HG02885 (cell line): ENCODE data around the gene NDUFA12.

ENCODE experiments used
- ATAC-seq: cut with Tn5 transposase; IDR thresholded peaks from one replicate; pipeline ENCODE4 v1.9.1; 2021; ENCODE audit warnings: mild to moderate bottlenecking; ENCODE audit not compliant: unreplicated experiment, poor library complexity

NDUFA12 gene

DNA sequence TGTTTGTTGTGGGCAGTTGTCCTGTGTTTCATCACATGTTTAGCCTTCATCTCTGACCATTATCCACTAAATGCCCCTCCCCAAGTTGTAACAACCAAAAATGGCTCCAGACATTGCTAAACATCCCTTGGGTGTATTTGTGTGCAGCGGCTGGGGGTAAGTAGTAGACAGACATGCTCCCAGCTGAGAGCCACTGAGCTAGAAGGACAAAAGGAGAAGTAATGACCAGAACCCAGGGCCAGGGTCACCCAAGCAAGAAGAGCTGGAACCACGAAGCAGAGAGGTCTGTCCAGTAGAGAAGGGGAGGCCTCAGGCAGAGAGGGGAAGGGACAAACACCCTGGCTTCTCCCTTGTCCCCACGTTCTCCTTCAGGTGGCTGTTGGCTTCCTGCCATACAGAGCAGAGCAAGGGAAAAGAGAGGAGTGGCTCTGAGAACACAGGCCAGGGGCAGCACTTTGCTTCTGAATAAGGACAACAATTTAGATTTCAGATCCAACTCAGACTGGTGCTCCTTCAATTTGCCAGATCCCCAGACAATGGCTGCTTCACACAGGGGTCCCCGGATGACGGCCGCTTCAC lies 55.2 kb downstream of the NDUFA12 start:
- ATAC-seq = no peak

DNA sequence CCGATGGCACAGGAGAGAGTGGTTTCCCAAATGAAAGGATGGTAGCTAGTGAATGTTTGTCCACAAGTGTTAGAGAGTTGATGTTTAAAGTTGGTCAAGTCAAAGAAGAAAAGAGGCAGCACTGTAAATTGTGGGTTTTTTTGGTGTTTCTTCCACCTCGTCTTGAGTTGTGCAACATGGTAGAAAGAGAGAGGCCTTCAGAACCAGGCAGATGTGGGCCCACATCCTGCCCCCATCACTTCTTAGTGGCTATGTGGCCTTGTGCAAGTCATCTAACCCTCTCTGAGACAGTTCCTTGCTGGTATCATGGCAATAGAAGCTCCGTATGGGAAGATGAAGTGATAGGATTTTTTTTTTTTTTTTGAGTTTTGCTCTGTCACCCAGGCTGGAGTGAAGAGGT lies 60.8 kb downstream of the NDUFA12 start:
- ATAC-seq = no peak

- no peak for ATAC-seq
Observed at GRCh38 chr12:94941440-94941862, 62.0 kb downstream of the NDUFA12 start.

GRCh38 chr12:94940771-94941170 lies 62.7 kb downstream of the NDUFA12 start:
- no peak for ATAC-seq

- no peak for ATAC-seq
Observed at GRCh38 chr12:94938583-94938982, 64.9 kb downstream of the NDUFA12 start.

GRCh38 chr12:94930772-94931171 lies 72.7 kb downstream of the NDUFA12 start:
- ATAC-seq = no peak

- ATAC-seq = no peak
Observed at GRCh38 chr12:94930216-94930654, 73.3 kb downstream of the NDUFA12 start.

- ATAC-seq = no peak
Observed at GRCh38 chr12:94929780-94930179, 73.7 kb downstream of the NDUFA12 start.

DNA sequence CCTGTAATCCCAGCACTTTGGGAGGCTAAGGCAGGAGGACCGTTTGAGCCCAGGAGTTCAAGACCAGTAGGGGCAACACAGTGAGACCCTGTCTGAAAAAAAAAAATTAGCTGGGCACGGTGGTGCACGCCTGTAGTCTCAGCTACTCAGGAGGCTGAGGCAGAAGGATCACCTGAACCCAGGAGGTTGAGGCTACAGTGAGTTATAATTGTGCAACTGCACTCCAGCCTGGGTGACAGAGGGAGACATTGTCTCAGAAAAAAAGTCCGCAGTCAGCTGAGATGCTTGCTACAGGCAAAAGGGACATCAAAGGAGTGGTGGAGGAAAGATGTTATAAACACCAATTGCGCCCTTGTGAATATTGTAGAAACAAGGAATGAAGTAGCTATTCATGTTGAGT lies 77.8 kb downstream of the NDUFA12 start:
- ATAC-seq = no peak

GRCh38 chr12:94925206-94925605 lies 78.3 kb downstream of the NDUFA12 start:
- ATAC-seq = no peak

DNA sequence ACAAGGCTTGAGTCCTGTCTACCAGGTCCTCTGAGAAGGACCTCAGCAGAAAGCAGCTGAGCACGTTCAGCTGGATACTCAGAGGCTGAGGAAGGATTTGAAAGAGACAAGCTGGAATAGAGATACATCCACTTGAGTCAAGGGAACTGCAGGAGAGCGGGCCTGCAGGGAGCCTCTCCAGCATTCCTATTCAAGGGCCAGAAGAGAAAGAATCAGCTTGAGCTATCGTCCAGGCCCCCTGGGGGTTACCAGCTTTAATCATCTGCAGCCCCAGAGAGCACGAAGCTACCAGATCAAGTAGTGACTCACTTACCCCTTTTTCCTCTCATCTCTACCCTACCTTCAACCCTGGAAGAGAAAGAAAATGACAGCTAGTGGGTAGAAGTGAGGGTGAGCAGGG lies 80.9 kb downstream of the NDUFA12 start:
- ATAC-seq = no peak
